ENCODE data around the gene RGMA.

The RGMA gene

DNA sequence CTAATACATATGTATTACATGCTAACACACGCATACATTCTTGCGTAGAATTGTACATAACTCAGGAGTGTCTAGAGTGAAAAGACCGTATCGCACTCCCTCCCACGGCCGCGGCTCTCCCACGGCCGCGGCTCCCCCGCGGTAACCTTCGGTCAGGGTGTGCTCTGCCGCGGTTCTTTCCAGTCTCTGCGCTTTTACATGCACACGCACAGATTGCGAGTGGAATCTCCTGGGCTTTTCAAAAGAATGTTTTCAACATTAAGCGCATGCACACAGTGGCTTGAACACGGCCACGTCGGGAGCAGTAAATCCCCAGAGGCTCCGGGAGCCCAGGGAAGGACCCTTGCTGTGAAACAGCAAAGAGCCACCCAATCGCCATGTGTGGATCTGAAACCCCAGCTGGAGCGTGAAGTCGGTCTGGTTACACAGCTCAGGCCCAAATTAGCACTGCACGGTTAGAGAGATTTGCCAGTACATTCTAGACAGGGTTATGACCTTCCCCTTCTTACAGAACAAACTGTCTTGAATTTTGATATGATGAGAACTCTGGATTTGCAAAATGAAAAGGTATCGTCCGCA, 805 bp upstream of the RGMA start:
- DNase-seq, result no peak

- no peak for DNase-seq
Measured at GRCh38 chr15:93088200-93088980, 621 bp downstream of the RGMA start.

GRCh38 chr15:93087825-93088199, 1.2 kb downstream of the RGMA start:
- no peak for DNase-seq

GRCh38 chr15:93086791-93087190, 2.2 kb downstream of the RGMA start:
- no peak for DNase-seq

DNA sequence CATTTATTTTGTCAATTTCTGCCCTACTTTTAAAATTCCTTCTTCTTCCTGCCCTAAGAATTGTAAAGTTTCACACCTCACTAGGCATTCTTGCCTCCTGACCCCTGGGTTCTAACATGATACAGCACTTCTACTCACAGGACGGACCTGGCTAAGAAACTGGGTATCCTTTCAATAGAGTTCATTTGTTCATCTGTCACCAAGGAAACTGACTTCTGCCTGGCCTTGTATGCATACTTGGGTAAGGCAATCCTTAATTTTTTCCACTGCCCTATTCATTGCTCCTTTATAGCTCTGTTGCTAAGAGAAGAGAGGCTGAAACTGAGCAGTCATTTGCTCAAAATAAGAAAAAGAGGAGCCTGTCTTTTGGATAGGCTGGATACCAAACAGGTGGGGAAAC, 3.3 kb downstream of the RGMA start:
- no peak for DNase-seq

GRCh38 chr15:93082861-93083260, 6.2 kb downstream of the RGMA start:
- no peak for DNase-seq

GRCh38 chr15:93081399-93081798, 7.6 kb downstream of the RGMA start:
- DNase-seq, result no peak

DNA sequence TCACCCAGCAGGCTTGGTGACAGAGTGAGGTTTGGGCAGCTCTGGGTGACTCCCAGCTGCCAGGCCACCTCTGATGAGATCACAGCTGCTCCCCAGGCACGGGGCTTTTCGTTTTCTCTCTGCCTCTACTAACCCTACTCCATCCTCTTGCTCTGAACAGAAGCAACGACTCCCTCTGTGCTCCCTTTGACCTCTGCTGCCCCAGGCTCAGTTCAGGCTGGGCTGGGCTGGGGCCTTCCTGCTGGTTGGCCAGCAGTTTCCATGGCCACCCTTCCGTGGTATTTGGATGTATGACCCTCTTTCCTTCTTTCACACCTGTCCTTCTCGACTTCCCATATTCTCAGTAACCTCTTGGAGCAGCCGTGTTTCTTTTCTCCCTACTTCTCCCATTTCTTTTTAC, 8.6 kb downstream of the RGMA start:
- no peak for DNase-seq

DNA sequence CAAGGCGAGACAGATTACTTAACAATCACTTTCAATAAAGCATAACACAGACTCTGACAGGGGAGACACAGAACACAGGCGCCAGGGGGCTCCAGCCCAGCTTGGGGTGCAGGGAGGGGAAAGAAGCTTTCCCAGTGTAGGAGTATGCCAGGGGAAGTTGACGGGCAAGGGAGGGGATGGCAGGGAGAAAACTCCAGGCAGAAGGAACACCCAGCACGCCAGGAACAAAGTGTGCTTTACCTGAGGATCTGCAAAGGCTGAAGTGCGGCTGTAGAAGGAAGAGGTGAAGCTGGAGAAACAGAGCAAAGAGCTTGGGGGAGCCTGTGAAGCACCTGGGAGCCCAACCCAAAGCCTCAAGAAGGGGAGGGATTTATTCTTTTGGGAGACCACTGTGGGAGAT, 12.1 kb downstream of the RGMA start:
- DNase-seq, result no peak

DNA sequence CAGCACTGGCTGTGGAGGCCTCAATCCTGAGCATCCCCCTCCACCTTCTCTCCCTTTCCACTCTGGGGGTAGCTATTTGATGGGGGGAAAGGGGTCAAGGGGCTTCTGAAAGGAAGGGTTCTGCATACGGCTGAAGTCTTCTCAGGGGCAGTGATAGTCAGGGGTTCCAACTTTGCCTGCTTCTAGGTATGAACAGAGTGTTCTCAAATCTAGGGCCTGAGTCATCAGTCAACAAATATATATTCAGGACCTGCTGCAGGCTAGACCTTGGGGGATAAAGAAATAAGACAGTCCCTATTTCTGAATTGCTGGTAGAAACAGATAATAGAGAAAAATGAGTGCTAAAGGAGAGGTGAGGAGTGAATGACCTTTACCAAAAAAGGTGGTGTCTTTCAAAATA, 12.8 kb downstream of the RGMA start:
- no peak for DNase-seq

DNA sequence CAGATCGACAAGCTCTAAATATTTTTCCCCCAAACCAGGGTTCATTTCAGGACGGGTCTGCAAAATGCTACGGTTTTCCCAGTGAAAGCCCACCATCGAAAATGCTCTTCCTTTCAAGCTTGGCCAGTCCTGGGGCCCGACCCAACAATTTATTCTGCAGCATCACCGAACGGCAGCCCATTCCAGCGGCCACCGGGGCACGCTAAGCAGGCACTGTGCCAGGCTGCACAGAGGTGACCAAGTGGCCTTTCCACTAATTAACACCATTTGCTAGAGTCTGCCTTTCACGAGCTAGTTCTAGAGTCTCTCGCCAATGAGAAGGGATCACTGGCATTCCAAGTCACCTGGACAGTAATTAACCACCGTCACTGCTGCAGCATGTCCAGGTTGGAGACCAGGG, 14.4 kb downstream of the RGMA start:
- DNase-seq, result no peak

DNA sequence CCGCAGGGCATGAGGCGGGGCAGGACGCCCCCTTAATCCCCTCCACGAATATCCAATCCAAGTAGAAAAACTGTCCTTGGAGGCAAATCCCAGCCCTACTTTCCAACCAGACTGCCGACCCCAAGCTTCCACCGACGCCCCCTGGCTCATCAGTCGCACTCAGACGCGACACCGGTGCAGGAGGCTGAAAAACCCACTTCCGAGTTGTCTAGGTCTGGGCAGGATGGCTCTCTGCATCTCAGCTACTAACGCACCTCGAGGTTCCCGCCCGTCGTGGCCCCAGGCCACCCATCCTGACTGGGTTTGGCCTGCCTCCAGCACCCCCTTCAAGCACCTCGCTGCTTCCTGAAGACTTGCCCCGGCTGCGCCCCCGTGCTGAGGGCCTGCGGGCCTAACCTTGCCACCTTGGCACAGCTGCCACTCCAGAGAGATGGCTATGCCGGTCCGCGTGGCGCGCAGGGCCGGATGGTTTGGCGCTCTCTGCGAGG, 15.5 kb downstream of the RGMA start:
- no peak for DNase-seq

DNA sequence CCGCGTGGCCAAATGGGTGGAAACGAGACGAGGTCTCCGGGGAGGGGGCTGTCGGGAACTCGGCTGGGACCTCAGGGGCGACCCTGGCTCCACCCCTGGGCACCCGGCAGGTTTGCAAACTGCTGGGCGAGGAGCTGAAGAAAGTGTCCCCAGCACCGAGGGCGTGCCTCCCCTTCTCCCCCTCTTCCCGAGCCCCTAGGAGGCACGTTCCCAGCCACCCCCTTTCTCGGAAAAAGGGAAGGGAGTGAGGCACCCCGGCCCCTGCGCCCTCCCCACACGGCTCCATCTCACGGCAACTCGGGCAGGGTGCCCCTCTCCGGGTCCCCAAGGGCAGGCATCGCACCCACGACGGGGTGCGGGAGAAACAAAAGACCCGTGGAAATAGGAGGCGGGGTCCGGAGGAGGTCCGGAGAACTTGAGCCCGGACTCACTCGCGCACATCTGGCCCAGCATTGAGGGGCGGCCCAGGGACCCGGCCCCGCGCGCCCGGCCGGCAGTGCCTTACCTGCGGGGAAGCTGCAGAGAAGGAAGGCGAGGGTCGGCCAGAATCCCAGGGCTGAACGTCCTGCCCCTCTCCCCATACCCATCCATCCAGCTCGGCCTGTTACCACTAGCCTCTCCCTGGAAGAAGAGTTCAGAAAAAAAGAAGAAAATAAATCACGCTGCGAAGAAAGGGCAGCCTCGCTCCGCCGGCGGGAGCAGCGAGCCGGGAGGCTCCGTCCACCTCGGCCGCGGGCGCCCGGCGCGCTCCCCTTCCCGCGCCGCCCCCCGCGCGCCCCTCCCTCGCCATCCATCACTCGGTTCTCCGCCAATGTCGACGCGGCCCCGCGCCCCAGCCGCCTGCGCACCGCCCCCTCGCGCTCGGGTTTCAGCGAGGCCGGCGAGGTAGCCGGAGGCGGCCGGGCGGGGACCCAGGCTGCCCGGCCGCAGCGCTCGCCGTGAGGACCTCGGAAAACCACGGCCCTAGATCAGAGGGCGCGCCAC, 16.3 kb downstream of the RGMA start:
- DNase-seq, result no peak

GRCh38 chr15:93072011-93072410, 17.0 kb downstream of the RGMA start:
- DNase-seq, result no peak

GRCh38 chr15:93071469-93071936, 17.5 kb downstream of the RGMA start:
- DNase-seq, result no peak

DNA sequence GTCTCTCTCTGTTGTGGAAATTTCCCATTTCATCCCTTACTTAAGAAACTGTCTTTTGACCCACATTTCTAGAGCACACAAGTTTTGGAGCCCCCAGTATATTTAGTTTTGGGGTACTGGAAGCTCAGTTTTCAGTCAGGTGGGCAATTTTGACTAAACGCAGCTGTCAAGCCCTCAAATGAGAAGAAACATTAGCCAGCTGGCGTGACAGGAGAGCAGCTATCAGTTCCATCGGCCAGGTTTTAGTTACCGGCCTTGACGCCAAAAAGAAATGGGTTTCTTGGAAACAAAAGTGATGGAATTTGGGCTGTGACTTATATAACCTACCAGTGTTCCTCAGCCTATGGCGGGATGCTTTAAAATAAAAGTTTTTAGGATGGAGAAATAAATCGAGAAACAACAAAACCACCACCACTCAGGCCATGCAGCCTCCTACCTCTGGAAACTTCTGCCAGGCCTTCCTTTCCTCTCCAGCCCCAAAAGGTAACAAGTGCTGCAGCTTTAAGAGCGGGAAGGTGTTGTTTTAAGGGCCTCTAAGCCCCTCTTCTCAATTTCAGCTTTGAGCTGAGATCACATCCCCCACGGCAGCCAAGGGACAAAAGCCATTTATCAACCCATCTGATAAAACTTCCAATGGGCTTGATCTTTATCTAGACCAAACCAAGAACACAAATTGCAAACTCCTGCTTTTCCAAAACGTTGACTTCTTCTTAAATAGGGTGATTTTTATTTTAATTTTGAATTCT, 18.3 kb downstream of the RGMA start:
- DNase-seq, result no peak

- no peak for DNase-seq
Measured at GRCh38 chr15:93070132-93070531, 18.9 kb downstream of the RGMA start.

DNA sequence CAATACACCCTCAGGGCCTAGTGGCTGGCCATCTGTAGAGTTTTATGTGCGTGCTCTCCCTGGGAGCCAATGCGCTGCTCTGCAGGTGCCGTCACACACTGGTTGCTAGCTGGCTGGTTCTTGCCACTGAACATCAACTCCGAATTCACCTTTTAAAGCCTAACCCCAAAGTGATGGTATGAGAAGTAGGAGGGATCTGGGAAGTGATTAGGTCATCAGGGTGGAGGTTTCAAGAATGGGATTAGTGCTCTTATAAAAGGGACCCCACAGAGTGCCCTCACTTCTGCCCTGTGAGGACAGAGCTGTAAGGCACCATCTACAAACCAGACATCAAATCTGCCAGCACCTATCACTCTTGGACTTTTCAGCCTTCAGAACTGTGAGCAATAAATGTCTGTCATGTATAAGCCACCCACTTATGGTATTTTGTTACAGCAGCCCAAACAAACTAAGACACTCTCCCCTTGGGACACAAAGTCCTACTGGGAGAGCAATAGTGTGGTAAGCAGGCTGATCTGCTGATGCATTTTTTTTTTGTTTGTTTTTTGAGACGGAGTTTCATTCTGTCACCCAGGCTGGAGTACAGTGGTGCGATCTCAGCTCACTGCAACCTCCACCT, 20.3 kb downstream of the RGMA start:
- DNase-seq, result no peak

- DNase-seq, result no peak
Measured at GRCh38 chr15:93067649-93068085, 21.3 kb downstream of the RGMA start.

GRCh38 chr15:93066834-93067648, 22.0 kb downstream of the RGMA start:
- DNase-seq, result no peak

GRCh38 chr15:93066224-93066681, 22.8 kb downstream of the RGMA start:
- no peak for DNase-seq

Data from DMS153 (cell line).